ENCODE results near the gene OR13C2.

- TF ChIP-seq CTCF (IDR thresholded peaks at IDR 0.05) (no peak), POLR2A (IDR thresholded peaks at IDR 0.05) (no peak)
Observed at GRCh38 chr9:104577263-104577662, 28.2 kb downstream of the OR13C2 start.
